DMS53 treated with DMSO at 0.1 percent for 48 hours (cell line): ENCODE results near the gene NCF4.

Experiments
- DNase-seq: peaks from one replicate; lab custom pipeline; 2025; ENCODE audit not compliant: unreplicated experiment; lab: John Stamatoyannopoulos, UW

Gene NCF4

GRCh38 chr22:36838119-36839030 is 22.4 kb upstream of the NCF4 start:
- DNase-seq: no peak

GRCh38 chr22:36839356-36840073 is 21.3 kb upstream of the NCF4 start:
- DNase-seq: no peak

GRCh38 chr22:36840106-36840505 is 20.7 kb upstream of the NCF4 start:
- DNase-seq: no peak

GRCh38 chr22:36846271-36846670 is 14.5 kb upstream of the NCF4 start:
- no peak for DNase-seq

- DNase-seq: no peak
Measured at GRCh38 chr22:36846949-36847348, 13.9 kb upstream of the NCF4 start.

- no peak for DNase-seq
Measured at GRCh38 chr22:36850056-36850455, 10.8 kb upstream of the NCF4 start.

- no peak for DNase-seq
Measured at GRCh38 chr22:36850682-36851081, 10.1 kb upstream of the NCF4 start.

GRCh38 chr22:36852056-36852973 is 8.5 kb upstream of the NCF4 start:
- DNase-seq: no peak

- DNase-seq: no peak
Measured at GRCh38 chr22:36853407-36854099, 7.3 kb upstream of the NCF4 start.

GRCh38 chr22:36855478-36855877 is 5.3 kb upstream of the NCF4 start:
- DNase-seq: no peak

- DNase-seq: peak; percentile 0
Measured at GRCh38 chr22:36856121-36856791, 4.5 kb upstream of the NCF4 start.

GRCh38 chr22:36856792-36857135 is 4.0 kb upstream of the NCF4 start:
- no peak for DNase-seq

GRCh38 chr22:36858156-36858555 is 2.6 kb upstream of the NCF4 start:
- DNase-seq: no peak

GRCh38 chr22:36858966-36859365 is 1.8 kb upstream of the NCF4 start:
- DNase-seq: no peak

GRCh38 chr22:36860017-36860416 is 789 bp upstream of the NCF4 start:
- DNase-seq: no peak

- no peak for DNase-seq
Measured at GRCh38 chr22:36860438-36860820, 377 bp upstream of the NCF4 start.

GRCh38 chr22:36862251-36863242 is 1.7 kb downstream of the NCF4 start:
- DNase-seq: no peak

GRCh38 chr22:36863281-36863680 is 2.5 kb downstream of the NCF4 start:
- no peak for DNase-seq

- DNase-seq: no peak
Measured at GRCh38 chr22:36863979-36864378, 3.2 kb downstream of the NCF4 start.
